HepG2 (cell line): ENCODE measurements around the gene NEGR1. TPM values are rescaled to one million over a fixed set of nuclear protein-coding genes. Genes with fewer than 3 reads are reported as not detected.

Source experiments
- AHDC1 ChIP-seq: sonication (generic); formaldehyde crosslinking; IDR thresholded peaks from 2 replicates; pipeline ENCODE4 v1.5.1; 2020; ENCODE audit warnings: mild to moderate bottlenecking, missing genetic modification reagents, borderline replicate concordance
- ARID3A ChIP-seq: IDR thresholded peaks from 2 replicates; pipeline ENCODE4 v1.6.1; 2012; ENCODE audit warnings: low read depth, low read length, improper control_type of control experiment
- HNF4A ChIP-seq: sonication (generic); formaldehyde crosslinking; IDR thresholded peaks from 2 replicates; pipeline ENCODE4 v1.4.0; 2020; ENCODE audit warnings: missing genetic modification reagents
- MLLT10 ChIP-seq: sonication (generic); formaldehyde crosslinking; IDR thresholded peaks from 2 replicates; pipeline ENCODE4 v1.4.0; 2020; ENCODE audit warnings: missing genetic modification reagents
- PRDM15 ChIP-seq: sonication (generic); formaldehyde crosslinking; IDR thresholded peaks from 2 replicates; pipeline ENCODE4 v1.4.0; 2020; ENCODE audit warnings: missing genetic modification reagents
- ZMYM4 ChIP-seq: sonication (generic); formaldehyde crosslinking; IDR thresholded peaks from 2 replicates; pipeline ENCODE4 v1.8.1; 2023; ENCODE audit warnings: mild to moderate bottlenecking, missing genetic modification reagents
- ZNF496 ChIP-seq: sonication (generic); formaldehyde crosslinking; IDR thresholded peaks from 2 replicates; pipeline ENCODE4 v1.8.1; 2023; ENCODE audit warnings: mild to moderate bottlenecking, moderate library complexity, missing genetic modification reagents; ENCODE audit not compliant: insufficient replicate concordance
- ZNF644 ChIP-seq: IDR thresholded peaks from 2 replicates; pipeline ENCODE4 v1.6.1; 2016; ENCODE audit warnings: low read depth
- ZNF691 ChIP-seq: sonication (generic); formaldehyde crosslinking; IDR thresholded peaks from 2 replicates; pipeline ENCODE4 v1.4.0; 2020; ENCODE audit warnings: missing genetic modification reagents, low read depth, mild to moderate bottlenecking, borderline replicate concordance
- polyA plus RNA-seq, 8 experiments: library from polyadenylated mRNA; depleted of rRNA in 3 of 8; stranded (reverse) in 7 of 8; unstranded in 1 of 8; fragments of >200 nt; fragmentation: Illumina TruSeq in 4 of 8; extraction: Trizol in 4 of 8; gene quantifications; 2 replicates each; pipeline versions ENCODE4 v1.2.1 to v1.2.3, GENCODE V29; 2011 to 2016; ENCODE audit warnings: low read depth in 4 of 8, missing spikeins in 1 of 8, mixed read lengths in 1 of 8; ENCODE audit not compliant: insufficient read depth in 1 of 8
- total RNA-seq, 5 experiments: library from RNA; depleted of rRNA; stranded (reverse); fragments of >200 nt; fragmentation: Illumina TruSeq; extraction: Trizol; gene quantifications; 2 replicates each; pipeline ENCODE4 v1.2.3, GENCODE V29; 2016; ENCODE audit warnings: low read depth in 1 of 5

The NEGR1 gene
- total and polyA plus RNA-seq, 2 of the 13 experiments (the other 11 are each of a cell fraction or from before 2014, with no cell fraction given): not detected

GRCh38 chr1:72241397-72241796 lies 40.9 kb downstream of the NEGR1 start (continued):
- TF ChIP-seq PRDM15 (no peak), AHDC1 (CRISPR knock-in tag) (peak; percentile 43; the same call in 1 of the 2 replicates), MLLT10 (CRISPR knock-in tag) (no peak), HNF4A (CRISPR knock-in tag) (0 out of 2 replicates have a peak, but pooled peaks have one; percentile 14), ZMYM4 (CRISPR knock-in tag) (peak; percentile 46; the same call in 1 of the 2 replicates), ZNF496 (CRISPR knock-in tag) (no peak), ZNF691 (no peak), ARID3A (peak; percentile 33; the same call in 1 of the 2 replicates), ZNF644 (CRISPR knock-in tag) (peak; percentile 84)
